IMR-90 (cell line): ENCODE results near the gene ACAN. TPM values are rescaled to one million over a fixed set of nuclear protein-coding genes. Genes with fewer than 3 reads are reported as not detected.

Experiments
- ATAC-seq: fragments of 200-7000 bp; cut with Tn5 transposase; 2 replicates; pipeline ENCODE4 v1.9.1; 2020; ENCODE audit warnings: low read depth, mild to moderate bottlenecking, moderate library complexity
- BruUV-seq: library from RNA; stranded (reverse); fragments of 400-500 nt; replicated peaks from 2 replicates; lab custom pipeline; 2021; lab: Mats Ljungman, UMichigan
- CTCF ChIA-PET: fragments of 300-600 bp; formaldehyde crosslinking; extraction: SDS; loops from one replicate; lab custom pipeline; 2021; ENCODE audit warnings: antibody characterized with exemption; lab: Yijun Ruan, JAX
- POLR2A ChIA-PET: fragments of 300-600 bp; sonication (Branson Sonifier 250); formaldehyde crosslinking; loops from one replicate; lab custom pipeline; 2022; ENCODE audit warnings: antibody characterized with exemption; ENCODE audit not compliant: unreplicated experiment; lab: Charles Lee
- DNase-seq: peaks from one replicate; pipeline ENCODE4 v3.0.0; 2013
- H2AFZ ChIP-seq: replicated peaks from 2 replicates; pipeline ENCODE3; 2013; ENCODE audit warnings: low read length, mild to moderate bottlenecking; ENCODE audit not compliant: poor library complexity
- H2AK5ac ChIP-seq: 2 replicates; pipeline ENCODE4 v1.6.1; 2013; ENCODE audit warnings: low read depth, low read length, inconsistent platforms
- H2AK9ac ChIP-seq: replicated peaks from 2 replicates; pipeline ENCODE3; 2013; ENCODE audit warnings: mild to moderate bottlenecking, low read depth, low read length, moderate library complexity; ENCODE audit not compliant: poor library complexity
- H2BK120ac ChIP-seq: 2 replicates; pipeline ENCODE4 v1.6.1; 2013; ENCODE audit warnings: low read depth, low read length, inconsistent platforms
- H2BK15ac ChIP-seq: 3 replicates; pipeline ENCODE4 v1.6.1; 2013; ENCODE audit warnings: low read depth, low read length, inconsistent platforms
- H2BK20ac ChIP-seq: 2 replicates; pipeline ENCODE4 v1.6.1; 2013; ENCODE audit warnings: low read depth, mild to moderate bottlenecking, inconsistent platforms, low read length, moderate library complexity
- H2BK5ac ChIP-seq: 2 replicates; pipeline ENCODE4 v1.6.1; 2013; ENCODE audit warnings: mild to moderate bottlenecking, low read depth, low read length, inconsistent platforms; ENCODE audit not compliant: poor library complexity, severe bottlenecking
- H3K14ac ChIP-seq: replicated peaks from 2 replicates; pipeline ENCODE4 v1.6.1; 2013; ENCODE audit warnings: low read depth, low read length, inconsistent platforms
- H3K18ac ChIP-seq: 2 replicates; pipeline ENCODE4 v1.6.1; 2013; ENCODE audit warnings: low read depth, low read length, control low read depth
- H3K23ac ChIP-seq: 2 replicates; pipeline ENCODE4 v1.6.1; 2013; ENCODE audit warnings: low read depth, low read length, inconsistent platforms
- H3K27ac ChIP-seq: 2 replicates; pipeline ENCODE4 v1.5.1; 2013; ENCODE audit warnings: mild to moderate bottlenecking, control low read depth, low read length; ENCODE audit not compliant: insufficient read depth
- H3K27me3 ChIP-seq: 2 replicates; pipeline ENCODE4 v1.6.1; 2013; ENCODE audit warnings: low read length; ENCODE audit not compliant: control insufficient read depth, insufficient read depth
- H3K36me3 ChIP-seq: 2 replicates; pipeline ENCODE4 v1.6.1; 2013; ENCODE audit warnings: low read length, mixed read lengths; ENCODE audit not compliant: control insufficient read depth, insufficient read depth
- H3K4ac ChIP-seq: 2 replicates; pipeline ENCODE4 v1.6.1; 2013; ENCODE audit warnings: low read depth, low read length, inconsistent platforms
- H3K4me1 ChIP-seq: 2 replicates; pipeline ENCODE4 v1.6.1; 2013; ENCODE audit warnings: low read length, mixed read lengths; ENCODE audit not compliant: control insufficient read depth, insufficient read depth
- H3K4me2 ChIP-seq: 2 replicates; pipeline ENCODE4 v1.6.1; 2013; ENCODE audit warnings: low read depth, mild to moderate bottlenecking, control low read depth, low read length, moderate library complexity
- H3K4me3 ChIP-seq: 2 replicates; pipeline ENCODE4 v1.5.1; 2013; ENCODE audit warnings: low read depth, mild to moderate bottlenecking, control low read depth, low read length, moderate library complexity; ENCODE audit not compliant: insufficient read depth
- H3K56ac ChIP-seq: 2 replicates; pipeline ENCODE4 v1.6.1; 2013; ENCODE audit warnings: low read length, inconsistent platforms; ENCODE audit not compliant: insufficient read depth; ENCODE audit errors: extremely low read depth
- H3K79me1 ChIP-seq, 2 experiments: 2 replicates each; pipeline ENCODE4 v1.6.1; 2013; ENCODE audit warnings: low read length in 2 of 2, inconsistent platforms in 1 of 2, low read depth in 1 of 2
- H3K9ac ChIP-seq: 2 replicates; pipeline ENCODE4 v1.6.1; 2013; ENCODE audit warnings: low read depth, low read length, control low read depth
- H3K9me1 ChIP-seq: 2 replicates; pipeline ENCODE4 v1.6.1; 2013; ENCODE audit warnings: low read length, inconsistent platforms; ENCODE audit not compliant: insufficient read depth
- H3K9me3 ChIP-seq: 2 replicates; pipeline ENCODE4 v1.6.1; 2013; ENCODE audit warnings: low read length; ENCODE audit not compliant: control insufficient read depth, insufficient read depth
- H4K20me1 ChIP-seq: 2 replicates; pipeline ENCODE4 v1.6.1; 2013; ENCODE audit warnings: low read length, inconsistent platforms; ENCODE audit not compliant: insufficient read depth
- H4K5ac ChIP-seq: 2 replicates; pipeline ENCODE4 v1.6.1; 2013; ENCODE audit warnings: mild to moderate bottlenecking, low read depth, low read length, control low read depth
- H4K8ac ChIP-seq, 2 experiments: 2 replicates each; pipeline ENCODE4 v1.6.1; 2013; ENCODE audit warnings: low read depth in 2 of 2, low read length in 2 of 2, control low read depth in 1 of 2, inconsistent platforms in 1 of 2
- H4K91ac ChIP-seq: 2 replicates; pipeline ENCODE4 v1.6.1; 2013; ENCODE audit warnings: low read depth, low read length, inconsistent platforms; ENCODE audit not compliant: insufficient read depth
- BHLHE40 ChIP-seq: fragments of 150-350 bp; IDR thresholded peaks from 2 replicates; pipeline ENCODE4 v1.6.1; 2016; ENCODE audit warnings: mild to moderate bottlenecking, low read depth, low read length
- CEBPB ChIP-seq: IDR thresholded peaks from 2 replicates; pipeline ENCODE4 v1.6.1; 2012; ENCODE audit warnings: low read depth, low read length, improper control_type of control experiment
- CHD1 ChIP-seq: IDR thresholded peaks from 2 replicates; pipeline ENCODE4 v1.6.1; 2012; ENCODE audit warnings: low read depth, low read length, improper control_type of control experiment
- FOS ChIP-seq: fragments of 150-350 bp; IDR thresholded peaks from 2 replicates; pipeline ENCODE4 v1.6.1; 2016; ENCODE audit warnings: low read depth, low read length
- MAFK ChIP-seq: IDR thresholded peaks from 2 replicates; pipeline ENCODE4 v1.6.1; 2012; ENCODE audit warnings: low read depth, low read length, improper control_type of control experiment
- MAZ ChIP-seq: IDR thresholded peaks from 2 replicates; pipeline ENCODE4 v1.6.1; 2012; ENCODE audit warnings: low read depth, mild to moderate bottlenecking, low read length, improper control_type of control experiment, moderate library complexity, borderline replicate concordance
- MXI1 ChIP-seq: IDR thresholded peaks from 2 replicates; pipeline ENCODE4 v1.6.1; 2012; ENCODE audit warnings: low read depth, mild to moderate bottlenecking, low read length, moderate library complexity, borderline replicate concordance
- NFE2L2 ChIP-seq: fragments of 150-350 bp; IDR thresholded peaks from 2 replicates; pipeline ENCODE4 v1.6.1; 2016; ENCODE audit warnings: low read depth, mild to moderate bottlenecking, low read length
- RAD21 ChIP-seq: IDR thresholded peaks from 2 replicates; pipeline ENCODE4 v1.6.1; 2012; ENCODE audit warnings: low read length, improper control_type of control experiment
- RCOR1 ChIP-seq: IDR thresholded peaks from 2 replicates; pipeline ENCODE4 v1.6.1; 2012; ENCODE audit warnings: mild to moderate bottlenecking, low read length, improper control_type of control experiment; ENCODE audit not compliant: insufficient replicate concordance
- RFX5 ChIP-seq: IDR thresholded peaks from 2 replicates; pipeline ENCODE4 v1.8.0; 2012; ENCODE audit warnings: low read depth, mild to moderate bottlenecking, low read length, moderate library complexity
- SMC3 ChIP-seq: fragments of 150-350 bp; IDR thresholded peaks from 2 replicates; pipeline ENCODE4 v1.6.1; 2016; ENCODE audit warnings: low read depth, mild to moderate bottlenecking, antibody characterized with exemption, low read length, moderate library complexity
- USF2 ChIP-seq: fragments of 150-350 bp; IDR thresholded peaks from 2 replicates; pipeline ENCODE4 v1.6.1; 2017; ENCODE audit warnings: mild to moderate bottlenecking, antibody characterized with exemption, low read length, low read depth
- WGBS, 2 experiments: methylation state at CpG; one replicate each; pipeline versions ENCODE4 v1.1.5 to v1.1.7; 2013; ENCODE audit warnings: missing lambda C conversion rate in 2 of 2; ENCODE audit not compliant: insufficient read length in 1 of 2; ENCODE audit errors: extremely low coverage in 2 of 2; 5-methylcytosine and 5-hydroxymethylcytosine counted together
- dilution Hi-C: fragments of 300-500 bp; cut with HindIII; formaldehyde crosslinking; loops from one replicate; pipeline ENCODE4 v1.14.3; 2018; ENCODE audit warnings: low sequenced_read_pairs; ENCODE audit not compliant: unreplicated experiment
- in situ Hi-C: fragments of 300-500 bp; cut with MboI; formaldehyde crosslinking; loops from 3 replicates; pipeline ENCODE4 v1.14.3; 2019; ENCODE audit warnings: low sequenced_read_pairs, inconsistent platforms, mixed read lengths
- intact Hi-C: fragments of 100-400 bp; cut with micrococcal nuclease; formaldehyde crosslinking; loops from 2 replicates; pipeline ENCODE4 v1.10.0; 2022
- polyA plus RNA-seq, 3 experiments: library from polyadenylated mRNA; depleted of rRNA; stranded (reverse); fragments of >200 nt; gene quantifications; 2 replicates each; pipeline ENCODE4 v1.2.3, GENCODE V29; 2012; ENCODE audit warnings: low replicate concordance in 1 of 3
- total RNA-seq: library from RNA; depleted of rRNA; stranded (reverse); fragments of >200 nt; gene quantifications from 2 replicates; pipeline ENCODE4 v1.2.3, GENCODE V29; 2012
- TF ChIP-seq, protein P1 (sequence below): conservative IDR thresholded peaks from 2 replicates; pipeline ENCODE4 v1.5.1; 2012; ENCODE audit warnings: mild to moderate bottlenecking, low read depth, low read length, improper control_type of control experiment

The ACAN gene
- total and polyA plus RNA-seq, 2 of the 4 experiments (the other 2 are of a cell fraction) = 0.54 to 0.96 TPM

DNA sequence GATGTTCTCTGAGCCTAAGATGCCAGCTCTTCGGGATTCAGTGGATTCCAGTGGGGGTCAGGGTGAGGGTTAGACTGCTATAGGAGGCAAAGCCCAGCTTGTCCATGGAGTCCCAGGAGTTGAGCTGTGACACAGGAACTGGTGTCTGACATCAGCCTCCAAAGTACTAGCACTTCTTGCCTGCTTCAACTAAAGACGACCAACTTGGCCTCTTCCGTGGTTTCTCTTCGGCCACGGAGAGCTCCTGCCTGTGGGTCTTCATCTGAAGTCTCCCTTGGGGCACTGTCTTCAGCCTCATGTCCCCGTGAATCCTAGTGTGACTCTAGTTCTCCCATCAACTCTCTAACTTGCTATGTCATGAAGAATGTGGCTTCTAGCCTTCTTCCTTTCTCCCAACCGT is 12.8 kb upstream of the ACAN start:
- no peak overlapping the region for H3K14ac ChIP-seq
- H4K5ac ChIP-seq = no peak overlapping the region
- in situ Hi-C loops = no loop called here
- H3K27ac ChIP-seq = no peak overlapping the region
- H3K4ac ChIP-seq = no peak overlapping the region
- peaks cover 2% of the 10 kb centered on the region for H3K9me3 ChIP-seq
- BruUV-seq = no TSS peak
- POLR2A ChIA-PET = no interaction called here
- H2AFZ ChIP-seq = no peak overlapping the region
- H3K4me1 ChIP-seq = no peaks in the 10 kb centered on the region
- no peak overlapping the region for H3K4me2 ChIP-seq
- no peak overlapping the region for H2BK120ac ChIP-seq
- WGBS, 2 experiments = 74% methylated on average over 4 of the region's 7 CpGs; no CpG with 5 or more reads in 1 of the 2 experiments
- dilution Hi-C loops = no loop called here
- CTCF ChIA-PET = no interaction called here
- H3K23ac ChIP-seq = no peak overlapping the region
- H2AK5ac ChIP-seq = no peak overlapping the region
- H3K79me1 ChIP-seq = no peaks in the 10 kb centered on the region
- no peak overlapping the region for H3K18ac ChIP-seq
- no peak overlapping the region for H2BK20ac ChIP-seq
- TF ChIP-seq SMC3 (no peak), NFE2L2 (no peak), MXI1 (no peak), CEBPB (no peak), RAD21 (no peak), MAFK (no peak), USF2 (no peak), CHD1 (no peak), RFX5 (no peak), FOS (no peak), MAZ (no peak), BHLHE40 (no peak), RCOR1 (no peak)
- TF ChIP-seq, protein P1, sequence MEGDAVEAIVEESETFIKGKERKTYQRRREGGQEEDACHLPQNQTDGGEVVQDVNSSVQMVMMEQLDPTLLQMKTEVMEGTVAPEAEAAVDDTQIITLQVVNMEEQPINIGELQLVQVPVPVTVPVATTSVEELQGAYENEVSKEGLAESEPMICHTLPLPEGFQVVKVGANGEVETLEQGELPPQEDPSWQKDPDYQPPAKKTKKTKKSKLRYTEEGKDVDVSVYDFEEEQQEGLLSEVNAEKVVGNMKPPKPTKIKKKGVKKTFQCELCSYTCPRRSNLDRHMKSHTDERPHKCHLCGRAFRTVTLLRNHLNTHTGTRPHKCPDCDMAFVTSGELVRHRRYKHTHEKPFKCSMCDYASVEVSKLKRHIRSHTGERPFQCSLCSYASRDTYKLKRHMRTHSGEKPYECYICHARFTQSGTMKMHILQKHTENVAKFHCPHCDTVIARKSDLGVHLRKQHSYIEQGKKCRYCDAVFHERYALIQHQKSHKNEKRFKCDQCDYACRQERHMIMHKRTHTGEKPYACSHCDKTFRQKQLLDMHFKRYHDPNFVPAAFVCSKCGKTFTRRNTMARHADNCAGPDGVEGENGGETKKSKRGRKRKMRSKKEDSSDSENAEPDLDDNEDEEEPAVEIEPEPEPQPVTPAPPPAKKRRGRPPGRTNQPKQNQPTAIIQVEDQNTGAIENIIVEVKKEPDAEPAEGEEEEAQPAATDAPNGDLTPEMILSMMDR = no peak
- no peaks in the 10 kb centered on the region for H4K20me1 ChIP-seq
- ATAC-seq (no peak), DNase-seq (no peak)
- no peak overlapping the region for H3K9ac ChIP-seq
- intact Hi-C loops = no loop called here
- no peak overlapping the region for H3K56ac ChIP-seq
- H4K8ac ChIP-seq = no peak overlapping the region
- no peaks in the 10 kb centered on the region for H3K9me1 ChIP-seq
- no peak overlapping the region for H2BK15ac ChIP-seq
- H2BK5ac ChIP-seq = no peak overlapping the region
- no peak overlapping the region for H2AK9ac ChIP-seq
- H3K4me3 ChIP-seq = no peak overlapping the region
- no peak overlapping the region for H4K91ac ChIP-seq
- H3K36me3 ChIP-seq = no peaks in the 10 kb centered on the region
- H3K27me3 ChIP-seq = peaks cover 40% of the 10 kb centered on the region
